GM23248 (cell line): ENCODE measurements around the gene S100PBP.

ENCODE experiments used
- EZH2 ChIP-seq: fragments of 200-600 bp; sonication (generic); IDR thresholded peaks from 2 replicates; pipeline ENCODE4 v1.6.1; 2018; ENCODE audit warnings: antibody characterized with exemption, mild to moderate bottlenecking; ENCODE audit not compliant: insufficient read depth, poor library complexity, severe bottlenecking
- EZH2phosphoT487 ChIP-seq: fragments of 200-600 bp; sonication (generic); IDR thresholded peaks from 2 replicates; pipeline ENCODE4 v1.6.1; 2018; ENCODE audit warnings: antibody characterized with exemption, moderate library complexity, mild to moderate bottlenecking, low read depth; ENCODE audit not compliant: insufficient read depth

GRCh38 chr1:32825181-32825580 lies 7.7 kb downstream of the S100PBP start:
- TF ChIP-seq EZH2phosphoT487 (no peak), EZH2 (no peak)
